Epithelial cell of esophagus (primary cell): ENCODE results near the gene ONECUT1.
"Not testable (repeated sequence)": the region's sequence is repeated elsewhere in the genome, so short reads cannot be mapped to it uniquely, and the experiment has no call there.

ENCODE experiments used
- DNase-seq: peaks from one replicate; pipeline ENCODE4 v3.0.0; 2010; ENCODE audit warnings: low read depth
- H3K4me3 ChIP-seq: 2 replicates; pipeline ENCODE4 v1.5.1; 2011; ENCODE audit warnings: mild to moderate bottlenecking, low read length, control low read depth
- TF ChIP-seq, protein P1 (sequence below): IDR thresholded peaks from 2 replicates; pipeline ENCODE4 v1.5.1; 2011; ENCODE audit warnings: low read depth, mild to moderate bottlenecking, low read length, control low read depth, inconsistent platforms; ENCODE audit not compliant: insufficient read depth; ENCODE audit errors: missing control alignments

ONECUT1 gene

DNA sequence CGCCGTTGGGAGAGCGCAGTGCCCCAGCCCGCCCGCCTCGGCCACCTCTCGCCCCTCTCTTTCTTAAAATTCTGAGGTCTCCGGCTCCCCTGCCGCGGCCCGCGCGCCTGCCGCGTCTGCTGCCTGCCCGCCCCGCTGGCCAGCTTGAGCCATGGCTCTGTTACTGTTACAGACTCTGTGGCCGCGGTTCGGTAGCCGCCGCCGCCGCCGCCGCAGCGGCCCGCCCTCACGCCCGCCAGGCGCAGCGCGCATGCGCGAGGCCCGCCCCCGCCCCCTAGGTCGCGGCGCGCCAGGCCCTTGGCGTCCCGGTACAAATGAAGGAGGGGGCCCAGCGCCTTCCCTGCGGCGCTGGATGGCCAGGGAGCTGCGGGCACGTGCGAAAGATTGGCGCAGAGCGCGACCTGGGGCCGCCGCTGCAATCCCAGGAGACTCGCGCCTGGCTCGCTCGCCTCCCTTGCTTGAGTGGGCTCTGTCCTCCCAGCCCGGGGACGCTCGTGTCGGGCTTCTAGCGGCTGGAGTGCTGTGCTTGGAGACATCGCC lies at the start of gene ONECUT1:
Gene ONECUT1 (minus strand): TSS at position 168 of the 540 bp plus-strand sequence. CDS start 452 bp downstream, outside the sequence.
- H3K4me3 ChIP-seq = peak within 1 kb of the TSS; percentile 39
- TF ChIP-seq, protein P1, sequence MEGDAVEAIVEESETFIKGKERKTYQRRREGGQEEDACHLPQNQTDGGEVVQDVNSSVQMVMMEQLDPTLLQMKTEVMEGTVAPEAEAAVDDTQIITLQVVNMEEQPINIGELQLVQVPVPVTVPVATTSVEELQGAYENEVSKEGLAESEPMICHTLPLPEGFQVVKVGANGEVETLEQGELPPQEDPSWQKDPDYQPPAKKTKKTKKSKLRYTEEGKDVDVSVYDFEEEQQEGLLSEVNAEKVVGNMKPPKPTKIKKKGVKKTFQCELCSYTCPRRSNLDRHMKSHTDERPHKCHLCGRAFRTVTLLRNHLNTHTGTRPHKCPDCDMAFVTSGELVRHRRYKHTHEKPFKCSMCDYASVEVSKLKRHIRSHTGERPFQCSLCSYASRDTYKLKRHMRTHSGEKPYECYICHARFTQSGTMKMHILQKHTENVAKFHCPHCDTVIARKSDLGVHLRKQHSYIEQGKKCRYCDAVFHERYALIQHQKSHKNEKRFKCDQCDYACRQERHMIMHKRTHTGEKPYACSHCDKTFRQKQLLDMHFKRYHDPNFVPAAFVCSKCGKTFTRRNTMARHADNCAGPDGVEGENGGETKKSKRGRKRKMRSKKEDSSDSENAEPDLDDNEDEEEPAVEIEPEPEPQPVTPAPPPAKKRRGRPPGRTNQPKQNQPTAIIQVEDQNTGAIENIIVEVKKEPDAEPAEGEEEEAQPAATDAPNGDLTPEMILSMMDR = no peak
- peak; percentile 37 for DNase-seq

DNA sequence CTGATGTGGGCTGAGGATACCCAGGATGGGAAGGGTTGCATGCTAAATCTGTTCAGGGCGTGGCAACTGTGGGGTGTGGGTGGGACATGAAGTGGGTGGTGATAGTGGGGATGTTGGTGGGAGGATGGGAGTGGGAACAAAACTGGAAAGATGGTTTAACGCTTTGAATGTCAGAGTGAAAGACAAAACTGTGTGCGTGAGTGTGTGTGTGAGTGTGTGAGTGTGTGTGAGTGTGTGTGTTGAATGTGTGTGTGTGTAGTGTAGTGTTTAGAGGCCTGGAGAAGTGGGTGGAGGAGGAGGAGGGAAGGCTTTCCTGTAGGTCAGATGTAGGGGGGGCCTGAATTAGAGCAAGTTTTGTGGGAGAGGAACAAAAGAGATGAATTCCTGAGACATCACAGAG lies 44.2 kb upstream of the ONECUT1 start:
- TF ChIP-seq, protein P1 = no peak

DNA sequence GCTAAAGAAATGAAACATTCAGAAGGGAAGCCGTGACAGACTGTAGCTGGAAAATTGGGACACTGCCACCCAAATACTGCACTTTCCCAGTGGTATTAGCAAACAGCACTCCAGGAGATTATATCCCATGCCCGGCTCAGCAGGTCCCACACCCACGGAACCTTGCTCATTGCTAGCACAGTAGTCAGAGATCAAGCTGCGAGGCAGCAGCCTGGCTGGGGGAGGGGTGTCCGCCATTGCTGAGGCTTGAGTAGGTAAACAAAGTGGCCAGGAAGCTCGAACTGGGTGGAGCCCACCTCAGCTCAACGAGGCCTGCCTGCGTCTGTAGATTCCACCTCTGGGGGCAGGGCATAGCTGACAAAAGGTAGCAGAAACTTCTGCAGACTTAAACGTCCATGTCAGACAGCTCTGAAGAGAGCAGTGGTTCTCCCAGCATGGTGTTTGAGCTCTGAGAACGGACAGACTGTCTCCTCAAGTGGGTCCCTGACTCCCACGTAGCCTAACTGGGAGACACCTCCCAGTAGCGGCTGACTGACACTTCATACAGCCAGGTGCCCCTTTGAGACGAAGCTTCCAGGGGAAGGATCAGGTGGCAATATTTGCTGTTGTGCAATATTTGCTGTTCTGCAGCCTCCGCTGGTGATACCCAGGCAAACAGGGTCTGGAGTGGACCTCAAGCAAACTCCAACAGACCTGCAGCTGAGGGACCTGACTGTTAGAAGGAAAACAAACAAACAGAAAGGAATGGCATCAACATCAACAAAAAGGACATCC lies 34.2 kb upstream of the ONECUT1 start:
- not testable (repeated sequence) for DNase-seq, H3K4me3 ChIP-seq

More for the DNA sequence above, 44.2 kb upstream of the ONECUT1 start:
- DNase-seq = no peak
- no peak overlapping the region for H3K4me3 ChIP-seq

DNA sequence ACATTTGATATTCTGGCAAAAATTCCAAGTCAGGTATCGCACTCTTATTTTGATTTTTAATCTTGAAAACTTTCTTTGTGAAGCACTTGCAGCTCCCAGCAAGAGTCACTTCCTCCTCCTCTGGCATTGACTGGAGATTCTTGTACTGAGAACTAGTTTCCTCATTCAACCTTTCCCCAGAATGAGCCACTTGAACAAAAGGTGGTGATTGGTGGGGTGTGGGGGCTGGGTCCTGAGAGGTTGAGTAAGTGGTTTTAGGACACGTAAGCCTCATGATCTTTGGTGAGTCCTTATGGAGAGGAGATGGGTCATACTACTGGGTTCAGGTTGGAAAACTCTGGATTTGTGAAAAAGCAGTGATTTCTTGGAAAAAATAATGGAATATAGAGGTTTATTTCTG lies 32.3 kb upstream of the ONECUT1 start:
- DNase-seq = peak; percentile 68
- TF ChIP-seq, protein P1 = no peak

DNA sequence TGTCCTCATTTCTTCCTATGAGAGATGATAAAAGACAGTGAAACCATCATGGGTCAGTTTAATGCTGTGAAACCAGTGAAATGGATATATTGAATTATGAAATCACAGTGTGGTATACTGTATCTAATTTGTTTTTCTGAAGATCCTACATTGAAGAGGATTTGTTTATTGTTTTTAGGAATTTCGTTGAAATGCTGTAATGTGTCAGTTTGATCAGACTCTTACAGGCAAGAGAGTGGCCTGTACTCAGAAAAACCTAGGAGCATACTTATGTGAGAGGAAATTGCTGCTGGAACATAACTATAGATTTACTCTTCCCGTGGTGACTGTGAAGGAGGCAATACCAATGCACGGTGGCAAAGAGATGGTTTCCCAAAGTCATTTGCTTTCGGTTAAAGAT lies 29.1 kb upstream of the ONECUT1 start:
- TF ChIP-seq, protein P1 = no peak
- H3K4me3 ChIP-seq = no peak overlapping the region
- DNase-seq = no peak

More for the DNA sequence above, 32.3 kb upstream of the ONECUT1 start:
- H3K4me3 ChIP-seq = no peak overlapping the region

DNA sequence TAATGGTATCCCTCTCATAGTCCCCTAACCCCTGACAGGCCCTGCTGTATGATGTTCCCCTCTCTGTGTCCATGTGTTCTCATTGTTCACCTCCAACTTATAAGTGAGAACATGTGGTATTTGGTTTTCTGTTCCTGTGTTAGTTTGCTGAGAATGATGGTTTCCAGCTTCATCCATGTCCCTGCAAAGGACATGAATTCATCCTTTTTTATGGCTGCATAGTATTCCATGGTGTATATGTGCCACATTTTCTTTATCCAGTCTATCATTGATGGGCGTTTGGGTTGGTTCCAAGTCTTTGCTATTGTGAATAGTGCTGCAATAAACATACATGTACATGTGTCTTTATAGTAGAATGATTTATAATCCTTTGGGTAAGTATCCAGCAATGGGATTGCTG lies 25.8 kb upstream of the ONECUT1 start:
- not testable (repeated sequence) for H3K4me3 ChIP-seq, DNase-seq

DNA sequence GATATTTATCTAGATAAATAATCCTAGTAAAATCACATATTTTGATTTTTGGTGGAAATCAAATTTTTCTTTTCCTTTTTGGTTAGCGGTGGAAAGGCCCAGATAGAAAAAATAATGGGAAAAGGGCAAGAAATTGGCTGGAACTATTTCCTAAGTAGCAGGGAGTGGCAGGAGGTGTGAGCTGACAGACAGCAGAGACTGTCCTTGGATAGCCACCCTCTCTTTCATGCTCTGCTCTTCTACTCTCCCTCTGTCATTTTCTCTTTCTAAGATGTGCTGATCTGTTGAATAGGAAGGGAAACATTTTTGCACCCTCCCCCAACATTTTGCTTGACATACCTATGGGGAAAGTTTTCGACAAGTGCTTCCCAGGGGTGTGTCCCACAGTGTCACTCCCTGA lies 18.9 kb upstream of the ONECUT1 start:
- TF ChIP-seq, protein P1 = no peak
- DNase-seq = no peak
- no peak overlapping the region for H3K4me3 ChIP-seq

DNA sequence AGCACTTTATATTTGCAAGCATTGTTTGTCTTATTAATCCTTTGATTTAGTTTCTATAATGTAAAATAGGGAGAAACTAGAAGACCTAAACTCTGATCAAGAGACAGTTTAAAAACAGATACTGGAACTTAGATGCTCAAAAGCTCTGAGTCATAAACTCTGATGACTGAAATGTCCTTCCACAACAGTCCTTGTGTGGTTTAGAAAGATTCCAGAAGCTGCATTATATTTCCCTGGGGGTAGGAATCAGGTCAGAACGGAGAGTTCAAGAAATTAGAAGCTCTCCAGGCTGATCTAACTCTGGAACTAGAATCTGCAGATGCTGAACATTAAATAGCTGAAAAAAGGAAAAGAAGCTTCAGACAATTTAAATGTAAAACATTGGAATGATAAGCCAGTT lies 18.3 kb upstream of the ONECUT1 start:
- TF ChIP-seq, protein P1 = no peak
- no peak overlapping the region for H3K4me3 ChIP-seq
- DNase-seq = no peak
